Hepatocyte (in vitro differentiated cells): ENCODE results near the gene APBB1IP.

ENCODE experiments used
- EZH2 ChIP-seq: fragments of 200-600 bp; sonication (generic); IDR thresholded peaks from 2 replicates; pipeline ENCODE4 v1.6.1; 2016; ENCODE audit warnings: antibody characterized with exemption, mild to moderate bottlenecking, borderline replicate concordance
- EZH2phosphoT487 ChIP-seq: fragments of 200-600 bp; sonication (generic); IDR thresholded peaks from one replicate; pipeline ENCODE4 v1.6.1; 2018; ENCODE audit warnings: antibody characterized with exemption, mild to moderate bottlenecking, low read depth, moderate library complexity; ENCODE audit not compliant: unreplicated experiment, severe bottlenecking
- TF ChIP-seq, protein P1 (sequence below): fragments of 200-600 bp; sonication (generic); IDR thresholded peaks from 2 replicates; pipeline ENCODE4 v1.5.1; 2016; ENCODE audit warnings: antibody characterized with exemption, mild to moderate bottlenecking; ENCODE audit not compliant: poor library complexity

DNA sequence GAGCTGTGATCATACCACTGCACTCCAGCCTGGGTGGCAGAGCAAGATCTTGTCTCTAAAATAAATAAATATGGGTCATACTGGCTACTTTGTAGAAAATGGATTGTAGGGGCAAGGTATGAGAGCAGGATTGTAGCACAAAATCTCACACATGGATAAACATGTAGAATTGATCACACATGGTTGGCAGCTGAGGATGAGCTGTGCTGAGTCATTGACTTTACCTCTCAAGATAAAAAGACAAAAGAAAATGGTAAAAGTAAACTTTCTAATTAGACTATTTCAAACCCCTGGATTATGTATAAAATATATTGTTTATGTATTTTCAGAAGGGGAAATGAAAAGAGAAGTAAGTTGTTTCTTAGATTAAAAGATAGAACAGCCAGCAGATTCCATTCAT is 69.3 kb downstream of the APBB1IP start:
- TF ChIP-seq, protein P1, sequence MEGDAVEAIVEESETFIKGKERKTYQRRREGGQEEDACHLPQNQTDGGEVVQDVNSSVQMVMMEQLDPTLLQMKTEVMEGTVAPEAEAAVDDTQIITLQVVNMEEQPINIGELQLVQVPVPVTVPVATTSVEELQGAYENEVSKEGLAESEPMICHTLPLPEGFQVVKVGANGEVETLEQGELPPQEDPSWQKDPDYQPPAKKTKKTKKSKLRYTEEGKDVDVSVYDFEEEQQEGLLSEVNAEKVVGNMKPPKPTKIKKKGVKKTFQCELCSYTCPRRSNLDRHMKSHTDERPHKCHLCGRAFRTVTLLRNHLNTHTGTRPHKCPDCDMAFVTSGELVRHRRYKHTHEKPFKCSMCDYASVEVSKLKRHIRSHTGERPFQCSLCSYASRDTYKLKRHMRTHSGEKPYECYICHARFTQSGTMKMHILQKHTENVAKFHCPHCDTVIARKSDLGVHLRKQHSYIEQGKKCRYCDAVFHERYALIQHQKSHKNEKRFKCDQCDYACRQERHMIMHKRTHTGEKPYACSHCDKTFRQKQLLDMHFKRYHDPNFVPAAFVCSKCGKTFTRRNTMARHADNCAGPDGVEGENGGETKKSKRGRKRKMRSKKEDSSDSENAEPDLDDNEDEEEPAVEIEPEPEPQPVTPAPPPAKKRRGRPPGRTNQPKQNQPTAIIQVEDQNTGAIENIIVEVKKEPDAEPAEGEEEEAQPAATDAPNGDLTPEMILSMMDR: no peak
- TF ChIP-seq EZH2phosphoT487 (no peak), EZH2 (no peak)
